ENCODE results near the gene CYSLTR2. TPM values are rescaled to one million over a fixed set of nuclear protein-coding genes. Genes with fewer than 3 reads are reported as not detected.

The CYSLTR2 gene
- total RNA-seq (2014; rRNA removed; shearing (Covaris generic)) (not detected in 2 replicates), polyA plus RNA-seq (2016; fragmentation: Nextera tagmentation; extraction: Ambion mirVana) (not detected in 2 replicates)

GRCh38 chr13:48653472-48653939 is at the start of gene CYSLTR2:
CYSLTR2 (plus strand) TSS chr13:48653929; CDS start chr13:48706818, 52,889 bp downstream.
- H3K4me2 ChIP-seq (ENCODE audit: unreplicated experiment): no peak within 1 kb of the TSS
- H3K9me2 ChIP-seq (ENCODE audit: insufficient read depth): no peaks in the 10 kb centered on the region
- H3K4me1 ChIP-seq (ENCODE audit: insufficient read depth): no peaks in the 10 kb centered on the region
- H4K20me1 ChIP-seq (ENCODE audit: insufficient read depth): no peaks in the 10 kb centered on the region
- TF ChIP-seq EZH2 (IDR thresholded peaks at IDR 0.05; ENCODE audit: insufficient read depth, poor library complexity, severe bottlenecking) (no peak), EZH2phosphoT487 (IDR thresholded peaks at IDR 0.05; ENCODE audit: insufficient read depth, low read depth) (no peak)
- H3K27ac ChIP-seq: no peak within 1 kb of the TSS
- H3K27me3 ChIP-seq (replicated peaks; ENCODE audit: insufficient read depth): peaks cover 51% of the 10 kb centered on the region
- in situ Hi-C loops (cut with MboI): no loop called here
- DNase-seq: peak; percentile 57
- H3K79me2 ChIP-seq (ENCODE audit: insufficient read depth): no peaks in the 10 kb centered on the region
- H3K9me3 ChIP-seq (ENCODE audit: low read depth): no peaks in the 10 kb centered on the region
- H2AFZ ChIP-seq: no peak within 1 kb of the TSS
- no peaks in the 10 kb centered on the region for H3K36me3 ChIP-seq (ENCODE audit: low read depth)
- WGBS, 2 experiments (ENCODE audit: low coverage in 1 of 2, low lambda C conversion rate in 2 of 2, missing lambda C conversion rate in 2 of 2): 0 to 3% methylated on average over 1 of the region's 1 CpG
- H3K9ac ChIP-seq: no peak within 1 kb of the TSS
- no peak within 1 kb of the TSS for H3K4me3 ChIP-seq
- no peaks in the 10 kb centered on the region for H3F3A ChIP-seq (ENCODE audit: insufficient read depth)

GRCh38 chr13:48615049-48615448 is 38.7 kb upstream of the CYSLTR2 start:
- H3K27me3 ChIP-seq (replicated peaks; ENCODE audit: insufficient read depth): no peaks in the 10 kb centered on the region; the same call in 1 of the 2 replicates
- H3K4me3 ChIP-seq: no peak overlapping the region
- H3F3A ChIP-seq (ENCODE audit: insufficient read depth): no peaks in the 10 kb centered on the region
- no peak for DNase-seq
- H3K9ac ChIP-seq: no peak overlapping the region
- H3K9me3 ChIP-seq (ENCODE audit: low read depth): no peaks in the 10 kb centered on the region
- no peak for TF ChIP-seq EZH2phosphoT487 (IDR thresholded peaks at IDR 0.05; ENCODE audit: insufficient read depth, low read depth)
- TF ChIP-seq EZH2 (IDR thresholded peaks at IDR 0.05; ENCODE audit: insufficient read depth, poor library complexity, severe bottlenecking): no peak
- H3K27ac ChIP-seq: no peak overlapping the region
- in situ Hi-C loops (cut with MboI): no loop called here
- no peak overlapping the region for H3K4me2 ChIP-seq (ENCODE audit: unreplicated experiment)
- H3K9me2 ChIP-seq (ENCODE audit: insufficient read depth): no peaks in the 10 kb centered on the region
- H2AFZ ChIP-seq: no peak overlapping the region
- no peaks in the 10 kb centered on the region for H3K4me1 ChIP-seq (ENCODE audit: insufficient read depth)
- H3K36me3 ChIP-seq (ENCODE audit: low read depth): no peaks in the 10 kb centered on the region
- no peaks in the 10 kb centered on the region for H3K79me2 ChIP-seq (ENCODE audit: insufficient read depth)
- H4K20me1 ChIP-seq (ENCODE audit: insufficient read depth): no peaks in the 10 kb centered on the region
- 15 to 16% methylated on average over 2 of the region's 2 CpGs for WGBS, 2 experiments (ENCODE audit: low coverage in 1 of 2, low lambda C conversion rate in 2 of 2, missing lambda C conversion rate in 2 of 2)

GRCh38 chr13:48618937-48619336 is 34.8 kb upstream of the CYSLTR2 start:
- in situ Hi-C loops (cut with MboI): no loop called here
- Histone ChIP-seq H4K20me1 (ENCODE audit: insufficient read depth) (no peaks in the 10 kb centered on the region), H2AFZ (no peak overlapping the region), H3K4me3 (no peak overlapping the region), H3K4me1 (ENCODE audit: insufficient read depth) (no peaks in the 10 kb centered on the region), H3K9ac (no peak overlapping the region), H3K4me2 (ENCODE audit: unreplicated experiment) (no peak overlapping the region), H3K27me3 (replicated peaks; ENCODE audit: insufficient read depth) (no peaks in the 10 kb centered on the region; the same call in 1 of the 2 replicates), H3K79me2 (ENCODE audit: insufficient read depth) (no peaks in the 10 kb centered on the region), H3K27ac (no peak overlapping the region), H3K9me3 (ENCODE audit: low read depth) (no peaks in the 10 kb centered on the region), H3K36me3 (ENCODE audit: low read depth) (no peaks in the 10 kb centered on the region), H3K9me2 (ENCODE audit: insufficient read depth) (no peaks in the 10 kb centered on the region), H3F3A (ENCODE audit: insufficient read depth) (no peaks in the 10 kb centered on the region)
- 63 to 70% methylated on average over 3 of the region's 3 CpGs for WGBS, 2 experiments (ENCODE audit: low coverage in 1 of 2, low lambda C conversion rate in 2 of 2, missing lambda C conversion rate in 2 of 2)
- DNase-seq: no peak
- TF ChIP-seq EZH2 (IDR thresholded peaks at IDR 0.05; ENCODE audit: insufficient read depth, poor library complexity, severe bottlenecking) (no peak), EZH2phosphoT487 (IDR thresholded peaks at IDR 0.05; ENCODE audit: insufficient read depth, low read depth) (no peak)

GRCh38 chr13:48621056-48621455 is 32.7 kb upstream of the CYSLTR2 start:
- WGBS, 2 experiments (ENCODE audit: low coverage in 1 of 2, low lambda C conversion rate in 2 of 2, missing lambda C conversion rate in 2 of 2): 3 to 8% methylated on average over 3 of the region's 3 CpGs
- peaks cover 7% of the 10 kb centered on the region; the same call in 1 of the 2 replicates for H3K27me3 ChIP-seq (replicated peaks; ENCODE audit: insufficient read depth)
- H2AFZ ChIP-seq: no peak overlapping the region
- H4K20me1 ChIP-seq (ENCODE audit: insufficient read depth): no peaks in the 10 kb centered on the region
- H3K4me2 ChIP-seq (ENCODE audit: unreplicated experiment): no peak overlapping the region
- in situ Hi-C loops (cut with MboI): no loop called here
- TF ChIP-seq EZH2phosphoT487 (IDR thresholded peaks at IDR 0.05; ENCODE audit: insufficient read depth, low read depth) (no peak), EZH2 (IDR thresholded peaks at IDR 0.05; ENCODE audit: insufficient read depth, poor library complexity, severe bottlenecking) (no peak)
- H3K27ac ChIP-seq: no peak overlapping the region
- H3K4me1 ChIP-seq (ENCODE audit: insufficient read depth): no peaks in the 10 kb centered on the region
- H3F3A ChIP-seq (ENCODE audit: insufficient read depth): no peaks in the 10 kb centered on the region
- no peak overlapping the region for H3K9ac ChIP-seq
- H3K79me2 ChIP-seq (ENCODE audit: insufficient read depth): no peaks in the 10 kb centered on the region
- no peaks in the 10 kb centered on the region for H3K9me3 ChIP-seq (ENCODE audit: low read depth)
- no peaks in the 10 kb centered on the region for H3K9me2 ChIP-seq (ENCODE audit: insufficient read depth)
- no peak for DNase-seq
- no peaks in the 10 kb centered on the region for H3K36me3 ChIP-seq (ENCODE audit: low read depth)
- H3K4me3 ChIP-seq: no peak overlapping the region
